HG03196 (cell line): ENCODE data around the gene HCN4.

Experiments
- ATAC-seq: cut with Tn5 transposase; IDR thresholded peaks from one replicate; pipeline ENCODE4 v1.9.1; 2021; ENCODE audit not compliant: unreplicated experiment

Gene HCN4

GRCh38 chr15:73346735-73347312 is 21.9 kb downstream of the HCN4 start:
- ATAC-seq = no peak

DNA sequence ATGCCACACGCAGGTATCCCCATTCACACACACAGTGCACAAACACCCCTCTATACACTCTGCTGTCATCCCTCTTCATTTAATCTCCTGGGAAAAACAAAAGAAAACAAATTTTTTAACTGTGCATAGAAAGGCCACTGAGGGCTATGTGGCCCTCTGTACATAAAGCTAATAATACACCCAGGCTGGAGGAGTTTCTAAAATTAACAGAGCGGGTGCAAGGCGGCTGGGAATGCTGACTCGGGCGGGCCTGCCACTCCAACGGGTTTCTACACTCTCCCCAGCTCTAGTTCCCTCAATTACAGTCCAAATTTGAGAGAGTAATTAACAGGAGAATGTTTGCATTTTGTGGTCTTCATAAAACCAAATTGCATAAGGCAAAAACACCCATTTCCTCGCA is 23.1 kb downstream of the HCN4 start:
- ATAC-seq = no peak

DNA sequence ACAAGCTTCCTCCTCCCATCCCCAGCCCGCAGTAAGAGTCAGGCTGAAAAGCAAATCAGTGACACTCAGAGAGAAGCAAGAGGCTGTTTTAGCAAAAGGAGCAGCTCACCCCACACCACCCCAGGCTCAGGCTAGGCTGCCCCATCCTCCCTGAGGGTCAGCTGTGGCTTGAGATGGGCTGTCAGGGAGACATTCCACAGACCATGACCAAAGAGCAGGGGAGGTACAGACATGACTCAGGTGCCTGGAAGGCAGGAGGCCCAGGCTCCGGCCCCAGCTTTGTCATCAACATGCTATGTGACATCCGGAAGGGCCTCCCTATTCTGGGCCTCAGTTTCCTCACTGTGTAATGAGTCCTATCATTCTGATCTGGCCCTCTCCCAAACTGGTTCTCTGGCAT is 24.7 kb downstream of the HCN4 start:
- no peak for ATAC-seq

DNA sequence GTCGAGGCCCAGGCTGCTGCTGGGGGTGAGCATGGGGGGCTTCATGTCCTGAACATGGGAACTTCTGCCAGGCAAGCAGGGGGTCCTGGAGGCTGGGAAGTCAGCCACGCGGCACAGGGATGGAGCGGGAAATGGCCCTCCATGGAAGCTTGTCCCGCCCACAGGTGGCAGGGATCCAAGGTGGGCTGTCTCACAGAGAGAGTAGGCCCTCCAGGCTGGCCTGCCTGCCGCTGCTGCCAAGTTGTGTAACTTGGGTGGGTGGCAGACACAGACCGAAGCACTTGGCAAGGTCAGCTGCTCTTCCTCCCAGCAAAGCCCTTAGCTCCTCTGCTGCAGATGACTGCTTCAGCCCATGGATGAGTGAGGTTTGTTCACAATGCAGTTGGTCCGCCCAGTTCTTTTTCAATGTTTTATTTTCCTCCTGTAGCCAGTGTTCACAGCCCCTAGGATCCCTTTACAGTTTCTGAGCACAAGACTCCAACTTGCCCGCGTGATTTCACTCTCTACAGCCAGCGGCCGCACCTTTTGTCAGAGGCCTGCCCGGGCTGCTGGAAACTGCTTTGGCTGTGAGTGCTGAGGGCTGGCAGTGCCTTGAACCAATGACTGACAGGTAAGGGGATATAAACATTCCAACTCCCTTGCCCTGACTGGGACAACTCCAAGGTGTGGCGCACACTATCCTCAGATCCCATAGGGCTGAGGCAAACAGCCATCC is 26.7 kb downstream of the HCN4 start:
- ATAC-seq = no peak

DNA sequence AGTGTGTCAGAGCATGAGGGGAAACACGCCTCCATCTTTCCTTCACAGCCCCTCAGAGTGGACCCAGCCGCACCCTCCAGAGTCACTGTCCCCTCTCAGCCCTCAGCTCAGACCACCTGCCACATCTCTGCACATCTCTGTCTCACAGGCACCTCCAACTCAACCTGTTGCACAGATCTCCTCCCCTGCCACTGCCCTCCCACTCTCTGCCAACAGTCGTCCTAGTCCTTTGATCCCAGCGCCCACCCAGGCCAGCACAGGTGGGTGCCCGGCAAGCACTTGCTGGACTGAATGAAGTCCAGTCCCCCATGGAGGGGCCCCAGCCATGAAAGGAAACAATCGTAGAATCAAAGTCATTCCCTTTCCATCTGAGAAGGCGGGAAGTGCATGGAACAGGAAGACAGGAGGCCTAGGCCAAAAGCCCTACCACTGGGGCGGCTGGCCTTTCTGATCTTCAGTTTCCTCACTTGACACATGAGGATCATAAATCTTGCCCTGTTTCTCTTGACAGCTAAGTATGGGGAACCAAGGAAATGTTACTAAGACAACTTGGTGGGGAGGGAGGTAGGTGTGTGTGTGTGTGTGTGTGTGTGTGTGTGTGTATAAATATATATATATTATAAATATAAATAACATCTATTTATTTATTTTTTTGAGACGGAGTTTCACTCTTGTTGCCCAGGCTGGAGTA is 28.1 kb downstream of the HCN4 start:
- no peak for ATAC-seq

DNA sequence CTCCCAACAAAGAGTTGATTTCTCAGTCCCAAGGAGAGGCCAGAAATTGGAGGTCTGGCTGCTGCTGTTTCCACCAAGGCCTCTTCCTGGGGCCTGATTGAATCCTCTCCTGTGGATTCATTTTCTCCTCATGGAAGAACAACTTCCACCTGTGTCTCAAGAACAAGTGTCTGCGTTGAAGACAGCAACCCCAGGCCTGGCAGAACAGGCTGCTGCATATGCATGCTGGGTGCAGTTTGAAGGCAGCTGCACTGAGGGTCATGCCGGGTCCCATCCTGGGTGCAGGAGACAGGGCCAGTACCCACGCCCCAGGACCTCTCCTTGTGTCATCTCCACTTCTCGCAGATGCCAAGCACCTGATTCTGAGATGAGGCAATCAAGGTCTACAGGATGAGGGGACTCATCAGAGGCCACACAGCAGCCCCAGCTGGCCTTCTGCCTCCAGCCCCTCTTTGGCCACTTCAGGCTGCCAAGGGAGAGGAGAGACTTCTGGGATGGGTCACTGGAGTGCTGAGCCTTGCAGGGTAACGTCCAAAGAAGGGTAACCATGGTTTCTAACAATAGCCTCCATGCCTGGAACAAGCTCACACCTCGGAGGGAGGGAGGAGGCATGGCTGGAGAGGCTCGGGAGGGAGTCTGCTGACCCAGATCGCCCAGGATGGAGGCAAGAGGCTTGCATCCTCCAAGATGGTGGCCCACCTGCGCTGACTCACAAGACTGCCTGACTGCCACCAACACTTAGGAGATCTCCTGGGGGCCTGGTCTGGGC is 30.0 kb downstream of the HCN4 start:
- ATAC-seq = no peak

GRCh38 chr15:73338058-73338457 is 30.7 kb downstream of the HCN4 start:
- ATAC-seq = no peak

GRCh38 chr15:73337187-73337586 is 31.6 kb downstream of the HCN4 start:
- ATAC-seq = no peak

DNA sequence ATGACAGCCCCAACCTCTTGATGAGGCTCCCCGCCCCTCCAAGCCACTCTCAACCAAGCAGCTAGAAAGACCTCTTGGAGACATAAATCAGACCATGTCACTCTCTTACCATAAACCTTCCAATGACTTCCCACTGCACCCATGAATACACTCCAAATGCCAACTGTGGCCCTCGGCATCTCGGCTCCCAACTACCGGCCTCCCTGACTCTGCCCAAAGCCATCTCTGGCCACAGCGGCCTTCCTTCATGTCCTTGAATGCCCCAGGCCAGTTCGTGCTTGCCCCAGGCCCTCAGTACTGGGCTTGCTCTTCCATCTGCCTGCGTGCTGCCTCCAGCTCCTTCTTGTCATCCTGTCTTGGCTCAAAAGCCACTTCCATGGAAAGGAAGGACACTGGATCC is 32.0 kb downstream of the HCN4 start:
- no peak for ATAC-seq

DNA sequence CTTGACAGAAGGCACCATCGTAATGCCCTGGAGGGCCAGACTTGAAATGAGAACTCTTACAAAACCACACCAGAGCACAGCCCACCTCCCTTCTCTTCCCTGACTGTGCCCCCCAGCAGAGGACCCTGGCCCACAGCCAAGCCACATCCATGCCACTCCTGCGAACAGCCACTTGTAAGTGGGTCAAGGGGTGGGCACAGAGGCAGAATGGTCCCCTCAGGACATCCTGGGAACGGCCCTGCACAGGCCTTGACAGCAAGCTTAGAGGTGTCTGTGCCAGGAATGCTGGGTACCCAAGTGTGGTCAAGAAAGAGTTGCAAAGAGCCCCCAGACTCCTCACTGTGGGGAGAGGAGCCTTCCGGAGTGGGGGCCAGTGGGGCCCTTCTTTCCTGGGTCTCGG is 33.3 kb downstream of the HCN4 start:
- no peak for ATAC-seq

DNA sequence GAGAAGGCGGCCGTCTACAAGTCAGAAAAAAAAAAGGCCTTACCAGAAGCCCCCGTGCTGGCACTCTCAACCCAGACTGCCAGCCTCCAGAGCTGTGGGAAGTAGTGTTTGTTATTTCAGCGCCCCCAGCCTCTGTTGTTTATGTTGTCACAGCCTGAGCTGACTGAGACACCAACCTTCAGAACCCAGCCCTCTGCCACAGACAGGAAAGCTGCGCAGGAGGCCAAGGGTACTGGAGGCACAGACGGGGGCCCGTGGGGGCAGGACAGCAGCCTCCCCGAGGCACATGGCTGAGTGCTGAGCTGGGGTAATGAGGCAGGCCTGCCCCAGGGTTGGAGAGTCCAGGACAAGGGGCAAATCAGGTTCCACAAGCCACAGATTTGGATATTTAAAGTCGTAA is 33.7 kb downstream of the HCN4 start:
- no peak for ATAC-seq

DNA sequence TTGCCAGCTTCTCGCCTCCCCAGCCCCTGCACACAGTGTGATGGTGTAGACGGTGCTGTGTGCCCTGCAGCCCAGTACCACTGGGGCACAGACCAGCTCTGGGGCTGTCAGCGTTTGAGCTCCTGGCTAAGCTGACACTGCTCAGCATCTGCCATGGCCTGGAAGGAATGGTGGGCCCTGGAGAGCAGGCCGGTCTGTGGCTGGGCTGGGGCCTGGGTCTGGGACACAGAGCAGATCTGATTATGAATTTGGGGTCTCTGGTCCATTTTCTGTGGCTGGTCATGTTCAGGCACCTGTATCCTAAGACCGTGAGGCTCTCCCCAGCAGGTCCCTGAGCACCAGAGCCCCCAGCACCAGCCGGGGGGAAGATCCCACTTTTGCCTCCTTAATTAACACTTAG is 34.7 kb downstream of the HCN4 start:
- ATAC-seq = no peak

- ATAC-seq = no peak
These were observed 35.8 kb downstream of the HCN4 start for GRCh38 chr15:73333001-73333400.

DNA sequence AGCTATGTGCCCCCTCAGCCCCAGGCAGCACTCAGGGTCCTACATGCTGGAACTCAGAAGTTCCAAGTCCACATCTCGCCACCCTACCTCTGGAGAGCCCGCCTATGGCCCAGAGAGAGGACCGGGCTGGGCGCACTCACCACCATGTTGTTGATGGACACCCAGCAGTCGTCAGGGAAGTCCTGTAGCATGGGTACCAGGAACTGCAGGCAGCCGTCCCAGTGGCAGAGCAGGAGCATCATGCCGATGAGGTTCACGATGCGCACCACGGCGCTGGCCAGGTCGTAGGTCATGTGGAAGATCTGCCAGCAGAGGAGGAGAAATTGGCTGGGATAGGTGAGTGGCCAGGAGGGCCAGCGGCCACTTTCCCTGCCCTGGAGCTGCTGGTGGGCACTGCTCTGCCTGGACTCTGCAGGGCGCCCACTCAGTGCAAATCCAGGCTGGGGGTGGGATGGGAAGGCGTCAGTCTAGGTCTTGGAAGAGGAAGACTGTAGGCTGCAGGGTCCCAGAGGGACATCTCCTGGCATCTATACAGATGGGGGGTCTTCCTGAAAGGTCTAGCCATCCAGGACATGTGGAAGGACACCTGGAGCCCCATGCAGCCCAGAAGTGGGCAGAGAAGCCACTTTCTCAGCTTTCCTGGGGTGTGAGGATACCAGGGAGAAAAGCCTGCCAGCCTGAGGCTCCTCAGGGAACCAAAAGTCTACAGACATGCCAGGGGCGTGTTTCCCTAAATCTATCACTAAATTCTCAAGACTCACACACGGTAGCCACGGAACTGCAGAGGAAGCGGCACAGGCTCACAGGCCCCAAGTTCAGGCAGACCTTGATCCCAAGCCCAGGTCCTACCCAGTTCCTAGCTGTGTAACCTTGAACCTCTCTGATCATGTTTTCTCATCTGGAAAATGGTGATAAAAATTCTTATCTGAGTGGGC is 36.5 kb downstream of the HCN4 start:
- no peak for ATAC-seq

- ATAC-seq = no peak
These were observed 37.3 kb downstream of the HCN4 start for GRCh38 chr15:73331501-73331900.

DNA sequence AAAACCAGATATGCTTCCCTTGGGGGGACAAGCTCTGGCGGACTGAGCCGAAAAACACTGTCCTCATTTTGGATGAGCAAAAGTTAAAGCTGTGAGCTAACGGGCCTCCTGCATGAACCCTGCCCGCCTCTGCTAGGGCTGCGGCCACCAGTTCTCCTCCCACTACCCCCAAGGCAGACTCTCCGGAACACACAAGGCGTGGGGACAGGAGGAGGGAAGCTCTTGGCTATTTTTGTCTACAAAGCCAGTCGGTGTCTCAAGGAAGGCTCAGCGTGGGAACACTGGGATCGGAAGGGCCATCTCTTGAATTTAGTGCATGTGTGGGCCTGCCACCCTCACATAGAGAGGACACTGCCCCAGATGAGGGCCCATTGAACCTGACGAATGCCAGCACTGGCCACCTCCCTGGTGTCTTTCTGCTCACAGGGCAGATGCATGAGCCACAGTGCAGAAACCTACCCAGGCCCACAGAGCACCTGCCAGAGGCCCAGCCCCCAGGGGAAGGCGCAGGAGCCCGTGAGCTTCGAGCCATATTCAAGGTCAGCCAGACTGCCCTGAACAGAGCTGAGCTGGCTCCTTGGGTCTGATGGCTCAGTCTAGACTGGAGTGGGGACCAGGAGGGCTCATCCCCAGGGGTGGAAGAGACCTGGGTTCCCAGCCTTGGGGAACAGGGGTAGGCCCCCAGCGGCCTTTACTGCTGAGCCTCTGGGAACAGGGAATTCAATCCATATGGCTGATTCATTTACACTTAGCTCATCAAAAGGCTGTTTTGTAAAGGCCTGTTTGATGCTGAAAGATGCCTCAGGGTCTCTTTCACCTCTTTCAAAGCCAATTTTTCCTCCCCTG is 38.3 kb downstream of the HCN4 start:
- ATAC-seq = no peak

DNA sequence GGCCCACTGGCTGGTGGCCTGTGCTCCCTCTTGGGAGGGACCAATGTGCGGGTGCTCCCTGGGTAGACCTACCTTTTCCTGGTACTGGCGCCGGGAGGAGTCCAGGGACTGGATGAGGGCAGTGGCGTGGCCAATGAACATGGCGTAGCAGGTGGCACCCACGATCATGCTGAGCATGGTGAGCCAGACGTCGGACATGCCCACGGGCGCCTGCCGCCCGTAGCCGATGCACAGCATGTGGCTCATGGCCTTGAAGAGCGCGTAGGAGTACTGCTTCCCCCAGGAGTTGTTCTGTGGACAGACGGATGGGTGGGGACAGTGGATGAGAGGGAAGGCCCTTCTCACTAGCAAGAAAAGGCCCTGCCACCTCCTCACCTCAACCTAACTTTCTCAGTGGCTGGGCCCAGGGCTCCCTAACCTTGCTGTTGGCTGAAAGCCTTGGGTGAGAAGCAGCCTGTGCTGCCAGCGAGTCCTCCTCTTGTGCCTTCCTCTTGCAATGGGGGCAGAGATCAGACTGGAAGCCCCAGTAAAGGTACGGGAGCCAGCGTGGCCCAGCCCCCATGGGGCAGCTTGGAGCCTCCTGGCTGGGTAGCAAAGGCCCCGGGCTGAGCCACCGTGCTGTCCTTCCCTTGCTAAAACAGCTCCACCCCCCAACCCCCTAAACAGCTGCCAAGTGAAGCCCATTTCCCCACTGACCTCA is 39.1 kb downstream of the HCN4 start:
- no peak for ATAC-seq

DNA sequence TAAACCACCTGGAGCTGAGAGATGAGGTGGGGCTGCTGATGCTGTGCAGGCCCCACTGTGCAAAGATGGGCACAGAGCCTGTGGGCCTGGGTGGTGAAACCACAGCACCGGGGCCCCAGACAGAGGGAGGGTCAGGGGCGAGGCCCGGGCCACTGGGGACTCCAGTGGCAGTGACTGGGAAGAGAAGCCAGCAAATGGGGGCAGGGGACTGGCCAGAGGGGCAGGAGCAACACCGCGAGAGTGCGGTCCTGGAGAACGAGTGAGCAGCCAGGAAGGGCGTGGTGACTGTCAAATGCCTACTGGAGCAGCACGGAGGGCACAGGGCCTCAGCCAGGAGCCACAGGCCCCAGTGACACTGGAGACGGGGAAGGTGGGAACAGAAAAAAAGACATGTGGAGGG is 39.8 kb downstream of the HCN4 start:
- no peak for ATAC-seq

GRCh38 chr15:73328149-73328820 is 40.5 kb downstream of the HCN4 start:
- ATAC-seq = no peak
